Liver (tissue), 9 donors: Measurements from ENCODE around the gene ITGB1. TPM values are rescaled to one million over a fixed set of nuclear protein-coding genes. Genes with fewer than 3 reads are reported as not detected.

Experiments
- DNase-seq: peaks from one replicate; pipeline ENCODE4 v3.0.0-alpha.2; 2017; ENCODE audit warnings: low spot score
- H3K27ac ChIP-seq, 2 donors: one replicate each; pipeline ENCODE4 v1.7.0; 2013; ENCODE audit warnings: inconsistent platforms in 2 of 2, low read length in 2 of 2, control low read depth in 1 of 2, low read depth in 1 of 2, mild to moderate bottlenecking in 1 of 2
- H3K27me3 ChIP-seq, 4 donors: one replicate each; pipeline versions ENCODE4 v1.6.1 to v1.7.0; 2013; ENCODE audit warnings: low read length in 3 of 4, inconsistent platforms in 1 of 4, mild to moderate bottlenecking in 1 of 4, moderate library complexity in 1 of 4; ENCODE audit not compliant: control insufficient read depth in 4 of 4, insufficient read depth in 4 of 4
- H3K36me3 ChIP-seq, 4 donors: one replicate each; pipeline versions ENCODE4 v1.6.1 to v1.7.0; 2013; ENCODE audit warnings: low read length in 3 of 4, mild to moderate bottlenecking in 3 of 4, low read depth in 1 of 4, moderate library complexity in 1 of 4; ENCODE audit not compliant: control insufficient read depth in 4 of 4, insufficient read depth in 3 of 4
- H3K4me1 ChIP-seq, 4 donors: one replicate each; pipeline versions ENCODE4 v1.6.1 to v1.7.0; 2013; ENCODE audit warnings: low read length in 3 of 4, mild to moderate bottlenecking in 3 of 4, moderate library complexity in 1 of 4; ENCODE audit not compliant: control insufficient read depth in 4 of 4, insufficient read depth in 4 of 4
- H3K4me3 ChIP-seq, 3 donors: one replicate each; pipeline versions ENCODE4 v1.6.1 to v1.7.0; 2013; ENCODE audit warnings: low read length in 3 of 3, control low read depth in 1 of 3, low read depth in 1 of 3, mild to moderate bottlenecking in 1 of 3
- H3K9ac ChIP-seq, 2 donors: one replicate each; pipeline ENCODE4 v1.7.0; 2013; ENCODE audit warnings: low read length in 2 of 2, mild to moderate bottlenecking in 2 of 2, moderate library complexity in 2 of 2, control low read depth in 1 of 2, low read depth in 1 of 2
- H3K9me3 ChIP-seq, 4 donors: one replicate each; pipeline versions ENCODE4 v1.6.1 to v1.7.0; 2013; ENCODE audit warnings: low read length in 3 of 4; ENCODE audit not compliant: control insufficient read depth in 4 of 4
- EGR1 ChIP-seq, 2 donors: IDR thresholded peaks; 2 replicates each; pipeline ENCODE4 v1.6.1; 2016 to 2018; ENCODE audit warnings: antibody characterized with exemption in 2 of 2, low read depth in 2 of 2
- FOXA1 ChIP-seq: IDR thresholded peaks from 2 replicates; pipeline ENCODE4 v1.6.1; 2016; ENCODE audit warnings: antibody characterized with exemption
- FOXA2 ChIP-seq: IDR thresholded peaks from 2 replicates; pipeline ENCODE4 v1.6.1; 2016; ENCODE audit warnings: antibody characterized with exemption
- GABPA ChIP-seq, 2 donors: IDR thresholded peaks in 1 of 2; conservative IDR thresholded peaks in 1 of 2; 2 replicates each; pipeline ENCODE4 v1.6.1; 2016; ENCODE audit warnings: antibody characterized with exemption in 2 of 2, mild to moderate bottlenecking in 1 of 2, moderate library complexity in 1 of 2
- HNF4A ChIP-seq, 2 donors: conservative IDR thresholded peaks; 2 replicates each; pipeline ENCODE4 v1.6.1; 2016; ENCODE audit warnings: antibody characterized with exemption in 2 of 2, mild to moderate bottlenecking in 2 of 2
- HNF4G ChIP-seq: IDR thresholded peaks from 2 replicates; pipeline ENCODE4 v1.6.1; 2016; ENCODE audit warnings: antibody characterized with exemption
- NR2F2 ChIP-seq: IDR thresholded peaks from 2 replicates; pipeline ENCODE4 v1.6.1; 2016; ENCODE audit warnings: antibody characterized with exemption
- RAD21 ChIP-seq, 2 donors: IDR thresholded peaks; 2 replicates each; pipeline ENCODE4 v1.6.1; 2016; ENCODE audit warnings: antibody characterized with exemption in 2 of 2, mild to moderate bottlenecking in 2 of 2
- RXRA ChIP-seq, 2 donors: IDR thresholded peaks; 2 replicates each; pipeline ENCODE4 v1.6.1; 2017 to 2018; ENCODE audit warnings: antibody characterized with exemption in 2 of 2, mild to moderate bottlenecking in 1 of 2
- SP1 ChIP-seq: IDR thresholded peaks from 2 replicates; pipeline ENCODE4 v1.6.1; 2018; ENCODE audit warnings: antibody characterized with exemption, mild to moderate bottlenecking
- TAF1 ChIP-seq: conservative IDR thresholded peaks from 2 replicates; pipeline ENCODE4 v1.6.1; 2016; ENCODE audit warnings: antibody characterized with exemption, mild to moderate bottlenecking
- YY1 ChIP-seq: IDR thresholded peaks from 2 replicates; pipeline ENCODE4 v1.6.1; 2016; ENCODE audit warnings: antibody characterized with exemption, mild to moderate bottlenecking
- WGBS: extraction: QIAGEN DNeasy Blood & Tissue Kit; methylation state at CpG from one replicate; pipeline ENCODE4 v1.1.7; 2013; 5-methylcytosine and 5-hydroxymethylcytosine counted together
- polyA plus RNA-seq, 2 donors: library from polyadenylated mRNA; stranded (reverse) in 1 of 2; unstranded in 1 of 2; fragments of 200-250 nt in 1 of 2; fragments of >200 nt in 1 of 2; fragmentation: Nextera tagmentation in 1 of 2; extraction: Ambion mirVana in 1 of 2; gene quantifications; one replicate each; pipeline versions ENCODE4 v1.2.1 to v1.2.3, GENCODE V29; 2013 to 2015
- total RNA-seq, 2 donors: library from RNA; depleted of rRNA; stranded (reverse); fragments of >200 nt; gene quantifications; one replicate each; pipeline ENCODE4 v1.2.3, GENCODE V29; 2014
- TF ChIP-seq, protein P1 (sequence below): IDR thresholded peaks from 2 replicates; pipeline ENCODE4 v1.6.1; 2016; ENCODE audit warnings: antibody characterized with exemption
- TF ChIP-seq, protein P2 (sequence below): IDR thresholded peaks from 2 replicates; pipeline ENCODE4 v1.6.1; 2016; ENCODE audit warnings: antibody characterized with exemption
- TF ChIP-seq, protein P3 (sequence below): IDR thresholded peaks from 2 replicates; pipeline ENCODE4 v1.6.1; 2016; ENCODE audit warnings: antibody characterized with exemption
- TF ChIP-seq, protein P4 (sequence below): fragments of 150-350 bp; IDR thresholded peaks from 2 replicates; pipeline ENCODE4 v1.5.1; 2017; ENCODE audit warnings: improper control_type of control experiment, low read depth, low read length; ENCODE audit not compliant: missing input control
- TF ChIP-seq, protein P5 (sequence below): IDR thresholded peaks from 2 replicates; pipeline ENCODE4 v1.6.1; 2016; ENCODE audit warnings: antibody characterized with exemption, mild to moderate bottlenecking
- donor health status: healthy.
- donor health status: healthy.
- donor health status: healthy.
- donor health status: healthy.
- donor health status: healthy.

ITGB1 gene
- total and polyA plus RNA-seq, 4 donors, result 109 to 308 (median 221) TPM

DNA sequence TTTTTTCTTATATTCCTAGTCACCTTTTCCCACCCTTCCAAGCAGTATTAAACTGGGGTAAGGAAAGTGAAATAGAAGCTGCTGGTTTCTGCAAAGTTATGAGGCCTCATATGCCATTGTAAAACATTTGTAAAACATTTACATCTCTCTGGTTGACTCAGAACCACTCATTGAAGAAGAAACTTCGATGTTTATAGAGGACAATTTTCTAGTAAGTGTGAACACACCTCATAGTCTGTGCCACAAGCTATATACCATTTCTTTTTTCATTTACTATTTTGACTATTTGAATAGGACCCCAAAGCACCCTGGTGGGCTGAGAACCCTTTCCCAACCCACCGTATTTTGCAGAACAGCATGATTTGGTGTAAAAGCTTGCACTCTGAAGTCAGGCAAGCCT, 12.9 kb upstream of the ITGB1 start:
- Histone ChIP-seq H3K9ac (no peak overlapping the region), H3K4me1 (peaks cover 0 to 8% (median 4%) of the 10 kb centered on the region in 4 donors), H3K9me3 (no peaks in the 10 kb centered on the region), H3K27ac (no peak overlapping the region), H3K27me3 (no peaks in the 10 kb centered on the region), H3K4me3 (no peak overlapping the region), H3K36me3 (no peaks in the 10 kb centered on the region)
- no peak for TF ChIP-seq RAD21 (IDR thresholded peaks at IDR 0.05)
- TF ChIP-seq, protein P1, sequence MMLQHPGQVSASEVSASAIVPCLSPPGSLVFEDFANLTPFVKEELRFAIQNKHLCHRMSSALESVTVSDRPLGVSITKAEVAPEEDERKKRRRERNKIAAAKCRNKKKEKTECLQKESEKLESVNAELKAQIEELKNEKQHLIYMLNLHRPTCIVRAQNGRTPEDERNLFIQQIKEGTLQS, result no peak
- TF ChIP-seq, protein P2, sequence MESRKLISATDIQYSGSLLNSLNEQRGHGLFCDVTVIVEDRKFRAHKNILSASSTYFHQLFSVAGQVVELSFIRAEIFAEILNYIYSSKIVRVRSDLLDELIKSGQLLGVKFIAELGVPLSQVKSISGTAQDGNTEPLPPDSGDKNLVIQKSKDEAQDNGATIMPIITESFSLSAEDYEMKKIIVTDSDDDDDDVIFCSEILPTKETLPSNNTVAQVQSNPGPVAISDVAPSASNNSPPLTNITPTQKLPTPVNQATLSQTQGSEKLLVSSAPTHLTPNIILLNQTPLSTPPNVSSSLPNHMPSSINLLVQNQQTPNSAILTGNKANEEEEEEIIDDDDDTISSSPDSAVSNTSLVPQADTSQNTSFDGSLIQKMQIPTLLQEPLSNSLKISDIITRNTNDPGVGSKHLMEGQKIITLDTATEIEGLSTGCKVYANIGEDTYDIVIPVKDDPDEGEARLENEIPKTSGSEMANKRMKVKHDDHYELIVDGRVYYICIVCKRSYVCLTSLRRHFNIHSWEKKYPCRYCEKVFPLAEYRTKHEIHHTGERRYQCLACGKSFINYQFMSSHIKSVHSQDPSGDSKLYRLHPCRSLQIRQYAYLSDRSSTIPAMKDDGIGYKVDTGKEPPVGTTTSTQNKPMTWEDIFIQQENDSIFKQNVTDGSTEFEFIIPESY, result no peak
- TF ChIP-seq YY1, result no peak
- TF ChIP-seq, protein P3, sequence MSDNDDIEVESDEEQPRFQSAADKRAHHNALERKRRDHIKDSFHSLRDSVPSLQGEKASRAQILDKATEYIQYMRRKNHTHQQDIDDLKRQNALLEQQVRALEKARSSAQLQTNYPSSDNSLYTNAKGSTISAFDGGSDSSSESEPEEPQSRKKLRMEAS, result no peak
- no peak for TF ChIP-seq GABPA (IDR thresholded peaks at IDR 0.05 in 1 of 2, conservative IDR thresholded peaks at IDR 0.05 in 1 of 2)
- TF ChIP-seq FOXA1, result no peak
- 78% methylated on average over 2 of the region's 2 CpGs for WGBS
- no peak for DNase-seq

DNA sequence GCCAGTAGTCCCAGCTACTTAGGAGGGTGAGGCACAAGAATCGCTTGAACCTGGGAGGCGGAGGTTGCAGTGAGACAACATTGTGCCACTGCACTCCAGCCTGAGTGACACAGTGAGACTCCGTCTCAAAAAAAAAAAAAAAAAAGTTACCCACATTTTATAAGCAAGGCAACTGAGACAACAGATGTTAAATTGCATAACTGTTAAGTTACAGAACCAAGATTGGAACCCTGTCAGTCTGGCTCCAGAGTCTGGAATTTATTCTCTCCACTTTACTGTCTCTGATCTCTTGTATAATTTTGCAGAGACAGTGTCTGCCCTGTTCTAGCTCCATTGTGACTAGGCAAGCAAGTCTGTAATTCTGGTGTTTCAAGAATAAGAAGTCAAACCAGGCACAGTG, 6.2 kb upstream of the ITGB1 start:
- H3K9me3 ChIP-seq, result no peaks in the 10 kb centered on the region
- H3K27ac ChIP-seq, result no peak overlapping the region
- peaks cover 5 to 9% (median 7%) of the 10 kb centered on the region in 4 donors for H3K4me1 ChIP-seq
- no peak for TF ChIP-seq YY1
- TF ChIP-seq, protein P1, result no peak
- TF ChIP-seq, protein P4, sequence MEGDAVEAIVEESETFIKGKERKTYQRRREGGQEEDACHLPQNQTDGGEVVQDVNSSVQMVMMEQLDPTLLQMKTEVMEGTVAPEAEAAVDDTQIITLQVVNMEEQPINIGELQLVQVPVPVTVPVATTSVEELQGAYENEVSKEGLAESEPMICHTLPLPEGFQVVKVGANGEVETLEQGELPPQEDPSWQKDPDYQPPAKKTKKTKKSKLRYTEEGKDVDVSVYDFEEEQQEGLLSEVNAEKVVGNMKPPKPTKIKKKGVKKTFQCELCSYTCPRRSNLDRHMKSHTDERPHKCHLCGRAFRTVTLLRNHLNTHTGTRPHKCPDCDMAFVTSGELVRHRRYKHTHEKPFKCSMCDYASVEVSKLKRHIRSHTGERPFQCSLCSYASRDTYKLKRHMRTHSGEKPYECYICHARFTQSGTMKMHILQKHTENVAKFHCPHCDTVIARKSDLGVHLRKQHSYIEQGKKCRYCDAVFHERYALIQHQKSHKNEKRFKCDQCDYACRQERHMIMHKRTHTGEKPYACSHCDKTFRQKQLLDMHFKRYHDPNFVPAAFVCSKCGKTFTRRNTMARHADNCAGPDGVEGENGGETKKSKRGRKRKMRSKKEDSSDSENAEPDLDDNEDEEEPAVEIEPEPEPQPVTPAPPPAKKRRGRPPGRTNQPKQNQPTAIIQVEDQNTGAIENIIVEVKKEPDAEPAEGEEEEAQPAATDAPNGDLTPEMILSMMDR, result no peak
- no peak for TF ChIP-seq HNF4A (conservative IDR thresholded peaks at IDR 0.05)
- TF ChIP-seq SP1, result no peak
- no peak for TF ChIP-seq HNF4G
- TF ChIP-seq, protein P2, result no peak
- TF ChIP-seq TAF1, result no peak
- no peak for TF ChIP-seq EGR1 (IDR thresholded peaks at IDR 0.05; ENCODE audit: low read depth in 2 of 2)
- TF ChIP-seq RXRA (IDR thresholded peaks at IDR 0.05), result no peak
- no peak for TF ChIP-seq FOXA2
- no peak for TF ChIP-seq NR2F2
- no peak for TF ChIP-seq GABPA (IDR thresholded peaks at IDR 0.05 in 1 of 2, conservative IDR thresholded peaks at IDR 0.05 in 1 of 2)
- TF ChIP-seq RAD21 (IDR thresholded peaks at IDR 0.05), result no peak
- no peak for TF ChIP-seq FOXA1
- TF ChIP-seq, protein P3, result no peak
- TF ChIP-seq, protein P5, sequence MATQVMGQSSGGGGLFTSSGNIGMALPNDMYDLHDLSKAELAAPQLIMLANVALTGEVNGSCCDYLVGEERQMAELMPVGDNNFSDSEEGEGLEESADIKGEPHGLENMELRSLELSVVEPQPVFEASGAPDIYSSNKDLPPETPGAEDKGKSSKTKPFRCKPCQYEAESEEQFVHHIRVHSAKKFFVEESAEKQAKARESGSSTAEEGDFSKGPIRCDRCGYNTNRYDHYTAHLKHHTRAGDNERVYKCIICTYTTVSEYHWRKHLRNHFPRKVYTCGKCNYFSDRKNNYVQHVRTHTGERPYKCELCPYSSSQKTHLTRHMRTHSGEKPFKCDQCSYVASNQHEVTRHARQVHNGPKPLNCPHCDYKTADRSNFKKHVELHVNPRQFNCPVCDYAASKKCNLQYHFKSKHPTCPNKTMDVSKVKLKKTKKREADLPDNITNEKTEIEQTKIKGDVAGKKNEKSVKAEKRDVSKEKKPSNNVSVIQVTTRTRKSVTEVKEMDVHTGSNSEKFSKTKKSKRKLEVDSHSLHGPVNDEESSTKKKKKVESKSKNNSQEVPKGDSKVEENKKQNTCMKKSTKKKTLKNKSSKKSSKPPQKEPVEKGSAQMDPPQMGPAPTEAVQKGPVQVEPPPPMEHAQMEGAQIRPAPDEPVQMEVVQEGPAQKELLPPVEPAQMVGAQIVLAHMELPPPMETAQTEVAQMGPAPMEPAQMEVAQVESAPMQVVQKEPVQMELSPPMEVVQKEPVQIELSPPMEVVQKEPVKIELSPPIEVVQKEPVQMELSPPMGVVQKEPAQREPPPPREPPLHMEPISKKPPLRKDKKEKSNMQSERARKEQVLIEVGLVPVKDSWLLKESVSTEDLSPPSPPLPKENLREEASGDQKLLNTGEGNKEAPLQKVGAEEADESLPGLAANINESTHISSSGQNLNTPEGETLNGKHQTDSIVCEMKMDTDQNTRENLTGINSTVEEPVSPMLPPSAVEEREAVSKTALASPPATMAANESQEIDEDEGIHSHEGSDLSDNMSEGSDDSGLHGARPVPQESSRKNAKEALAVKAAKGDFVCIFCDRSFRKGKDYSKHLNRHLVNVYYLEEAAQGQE, result no peak
- no peak overlapping the region for H3K4me3 ChIP-seq
- no peaks in the 10 kb centered on the region for H3K27me3 ChIP-seq
- no peak for DNase-seq
- 94% methylated on average over 3 of the region's 3 CpGs for WGBS
- no peaks in the 10 kb centered on the region for H3K36me3 ChIP-seq
- no peak overlapping the region for H3K9ac ChIP-seq
